GM12878 (cell line): ENCODE measurements around the gene CFAP45. TPM values are rescaled to one million over a fixed set of nuclear protein-coding genes. Genes with fewer than 3 reads are reported as not detected.

Source experiments
- ATAC-seq: fragments of 200-7000 bp; cut with Tn5 transposase; 3 replicates; pipeline ENCODE4 v1.9.1; 2020; ENCODE audit warnings: mild to moderate bottlenecking, moderate library complexity
- BruUV-seq: library from RNA; stranded (reverse); fragments of 400-500 nt; replicated peaks from 2 replicates; lab custom pipeline; 2021; lab: Mats Ljungman, UMichigan
- CTCF ChIA-PET: fragments of 300-600 bp; sonication (Branson Sonifier 250); formaldehyde crosslinking; extraction: SDS; loops from one replicate; lab custom pipeline; 2021; ENCODE audit warnings: inconsistent platforms; lab: Yijun Ruan, JAX
- POLR2A ChIA-PET: fragments of 350-600 bp; formaldehyde crosslinking; extraction: SDS; loops from one replicate; lab custom pipeline; 2021; ENCODE audit warnings: inconsistent platforms; lab: Charles Lee
- RAD21 ChIA-PET: fragments of 300-600 bp; sonication (Branson Sonifier 250); formaldehyde crosslinking; loops from one replicate; lab custom pipeline; 2023; ENCODE audit warnings: antibody characterized with exemption; ENCODE audit not compliant: unreplicated experiment; lab: Charles Lee
- SMC1A ChIA-PET: fragments of 300-600 bp; sonication (Branson Sonifier 250); formaldehyde crosslinking; loops from one replicate; lab custom pipeline; 2023; ENCODE audit not compliant: unreplicated experiment, uncharacterized antibody; lab: Charles Lee
- DNase-seq: peaks from one replicate; pipeline ENCODE4 v3.0.0-alpha.2; 2011; ENCODE audit warnings: low read depth, low spot score
- FAIRE-seq: peaks from 3 replicates; lab custom pipeline; 2011; peaks lifted over from hg19 to GRCh38; lab: Jason Lieb, UNC
- H2AFZ ChIP-seq: 2 replicates; pipeline ENCODE4 v1.6.0; 2011; ENCODE audit warnings: low read depth, low read length, control low read depth; ENCODE audit not compliant: control insufficient read depth
- H3K27ac ChIP-seq: 2 replicates; pipeline ENCODE4 v1.5.1; 2011; ENCODE audit warnings: control low read depth; ENCODE audit not compliant: control insufficient read depth, insufficient read depth
- H3K27me3 ChIP-seq, 2 experiments: replicated peaks in 1 of 2; 2 replicates each; pipeline versions ENCODE4 v1.6.0 to v1.6.1; 2011; ENCODE audit warnings: low read length in 1 of 2; ENCODE audit not compliant: control insufficient read depth in 2 of 2, insufficient read depth in 2 of 2
- H3K36me3 ChIP-seq, 2 experiments: 2 replicates each; pipeline ENCODE4 v1.5.1; 2011; ENCODE audit warnings: low read length in 1 of 2; ENCODE audit not compliant: control insufficient read depth in 2 of 2, insufficient read depth in 2 of 2
- H3K4me1 ChIP-seq: 2 replicates; pipeline ENCODE4 v1.6.1; 2011; ENCODE audit warnings: mild to moderate bottlenecking, low read length, moderate library complexity, mixed read lengths; ENCODE audit not compliant: control insufficient read depth, insufficient read depth
- H3K4me2 ChIP-seq: 2 replicates; pipeline ENCODE4 v1.6.0; 2011; ENCODE audit warnings: control low read depth; ENCODE audit not compliant: control insufficient read depth, insufficient read depth
- H3K4me3 ChIP-seq: fragments of 200-600 bp; sonication (generic); 2 replicates; pipeline ENCODE4 v1.5.1; 2016
- H3K79me2 ChIP-seq: 2 replicates; pipeline ENCODE4 v1.6.0; 2011; ENCODE audit warnings: low read length; ENCODE audit not compliant: control insufficient read depth, insufficient read depth
- H3K9ac ChIP-seq: 2 replicates; pipeline ENCODE4 v1.8.0; 2011; ENCODE audit warnings: low read length, control low read depth, mixed read lengths; ENCODE audit not compliant: control insufficient read depth, insufficient read depth
- H3K9me3 ChIP-seq: replicated peaks from 3 replicates; pipeline ENCODE4 v1.5.1; 2011; ENCODE audit warnings: mild to moderate bottlenecking, low read length; ENCODE audit not compliant: control insufficient read depth, insufficient read depth
- H4K20me1 ChIP-seq: 2 replicates; pipeline ENCODE4 v1.6.0; 2011; ENCODE audit not compliant: control insufficient read depth, insufficient read depth
- ATF7 ChIP-seq: fragments of 450-650 bp; IDR thresholded peaks from 2 replicates; pipeline ENCODE4 v1.6.1; 2016; ENCODE audit warnings: low read depth, mild to moderate bottlenecking
- FOS ChIP-seq: IDR thresholded peaks from 3 replicates; pipeline ENCODE4 v1.6.1; 2011; ENCODE audit warnings: borderline replicate concordance; ENCODE audit not compliant: insufficient read length; ENCODE audit errors: extremely low read depth
- HCFC1 ChIP-seq: fragments of 150-350 bp; IDR thresholded peaks from 2 replicates; pipeline ENCODE4 v1.6.1; 2014; ENCODE audit warnings: low read length
- HDAC6 ChIP-seq: fragments of 200-600 bp; sonication (generic); IDR thresholded peaks from one replicate; pipeline ENCODE4 v1.8.0; 2017; ENCODE audit warnings: antibody characterized with exemption; ENCODE audit not compliant: unreplicated experiment
- LARP7 ChIP-seq: fragments of 450-650 bp; IDR thresholded peaks from 2 replicates; pipeline ENCODE4 v1.6.1; 2017; ENCODE audit warnings: mild to moderate bottlenecking
- MEF2B ChIP-seq: fragments of 450-650 bp; IDR thresholded peaks from 2 replicates; pipeline ENCODE4 v1.6.1; 2018; ENCODE audit warnings: mild to moderate bottlenecking, moderate library complexity; ENCODE audit not compliant: partially characterized antibody, poor library complexity, severe bottlenecking
- NFXL1 ChIP-seq: fragments of 450-650 bp; IDR thresholded peaks from 2 replicates; pipeline ENCODE4 v1.6.1; 2017; ENCODE audit warnings: antibody characterized with exemption, mild to moderate bottlenecking, borderline replicate concordance
- NKRF ChIP-seq: fragments of 450-650 bp; conservative IDR thresholded peaks from 2 replicates; pipeline ENCODE4 v1.6.1; 2017; ENCODE audit warnings: mild to moderate bottlenecking, moderate library complexity
- NRF1 ChIP-seq: conservative IDR thresholded peaks from 2 replicates; pipeline ENCODE4 v1.6.1; 2011; ENCODE audit warnings: mild to moderate bottlenecking, low read depth, low read length, improper control_type of control experiment
- PAX5 ChIP-seq: IDR thresholded peaks from 2 replicates; pipeline ENCODE4 v1.6.1; 2011; ENCODE audit warnings: low read depth, low read length, borderline replicate concordance
- RBBP5 ChIP-seq: fragments of 200-600 bp; sonication (generic); conservative IDR thresholded peaks from 2 replicates; pipeline ENCODE4 v1.6.1; 2016
- RCOR1 ChIP-seq: conservative IDR thresholded peaks from 2 replicates; pipeline ENCODE4 v1.6.1; 2012; ENCODE audit warnings: low read depth, low read length, improper control_type of control experiment
- RFX5 ChIP-seq: IDR thresholded peaks from 2 replicates; pipeline ENCODE4 v1.6.1; 2011; ENCODE audit warnings: low read depth, low read length, improper control_type of control experiment
- RUNX3 ChIP-seq: IDR thresholded peaks from 2 replicates; pipeline ENCODE4 v1.6.1; 2012; ENCODE audit warnings: low read length, inconsistent platforms
- SMAD1 ChIP-seq: fragments of 450-650 bp; IDR thresholded peaks from 2 replicates; pipeline ENCODE4 v1.6.1; 2018; ENCODE audit warnings: mild to moderate bottlenecking, low read depth; ENCODE audit not compliant: partially characterized antibody
- SMC3 ChIP-seq: IDR thresholded peaks from 2 replicates; pipeline ENCODE4 v1.6.1; 2011; ENCODE audit warnings: low read length, improper control_type of control experiment, borderline replicate concordance
- SRF ChIP-seq, 2 experiments: IDR thresholded peaks; 2 replicates each; pipeline ENCODE4 v1.6.1; 2011; ENCODE audit warnings: low read depth in 2 of 2, low read length in 2 of 2, mild to moderate bottlenecking in 1 of 2, moderate library complexity in 1 of 2
- SUZ12 ChIP-seq: fragments of 200-600 bp; sonication (generic); IDR thresholded peaks from one replicate; pipeline ENCODE4 v1.6.1; 2018; ENCODE audit warnings: antibody characterized with exemption, mild to moderate bottlenecking; ENCODE audit not compliant: unreplicated experiment
- TARDBP ChIP-seq: IDR thresholded peaks from 2 replicates; pipeline ENCODE4 v1.6.1; 2016; ENCODE audit warnings: borderline replicate concordance
- USF1 ChIP-seq: IDR thresholded peaks from 2 replicates; pipeline ENCODE4 v1.6.1; 2011; ENCODE audit warnings: borderline replicate concordance, low read depth, mild to moderate bottlenecking, moderate library complexity, mixed read lengths, low read length; ENCODE audit not compliant: insufficient read depth; ENCODE audit errors: extremely low read length
- WGBS: methylation state at CpG from one replicate; pipeline ENCODE4 v1.1.6; 2016; ENCODE audit warnings: low lambda C conversion rate; ENCODE audit not compliant: insufficient replicate concordance, insufficient coverage; ENCODE audit errors: missing lambda C conversion rate; 5-methylcytosine and 5-hydroxymethylcytosine counted together
- in situ Hi-C: fragments of 300-500 bp; cut with MboI; formaldehyde crosslinking; loops from 9 replicates; pipeline ENCODE4 v1.14.3; 2018; ENCODE audit warnings: mixed read lengths
- intact Hi-C: fragments of 100-400 bp; cut with micrococcal nuclease; formaldehyde crosslinking; loops from one replicate; pipeline ENCODE4 v1.14.2; 2022; ENCODE audit not compliant: unreplicated experiment
- polyA plus RNA-seq, 11 experiments: library from polyadenylated mRNA; depleted of rRNA in 4 of 11; unstranded in 6 of 11; stranded (reverse) in 5 of 11; fragments of >200 nt; fragmentation: Nextera tagmentation in 4 of 11; fragmentation: Illumina TruSeq in 1 of 11; extraction: Ambion mirVana in 4 of 11; extraction: Trizol in 1 of 11; gene quantifications; 1 replicate in 1 of 11; 2 replicates in 10 of 11; pipeline versions ENCODE4 v1.2.1 to v1.2.3, GENCODE V29; 2011 to 2016; ENCODE audit warnings: inconsistent platforms in 2 of 11, missing spikeins in 2 of 11, low read depth in 1 of 11
- total RNA-seq, 4 experiments: library from RNA; depleted of rRNA in 3 of 4; stranded (reverse); fragments of >200 nt in 3 of 4; fragmentation: Illumina TruSeq in 1 of 4; extraction: Trizol in 1 of 4; gene quantifications; 2 replicates each; pipeline versions ENCODE4 v1.2.1 to v1.2.3, GENCODE V29; 2013 to 2021
- TF ChIP-seq, protein P1 (sequence below): IDR thresholded peaks from 2 replicates; pipeline ENCODE4 v1.6.1; 2011; ENCODE audit warnings: mild to moderate bottlenecking, low read depth, low read length, moderate library complexity; ENCODE audit not compliant: insufficient replicate concordance

Gene CFAP45
- total and polyA plus RNA-seq, 10 of the 15 experiments (the other 5 are each of a cell fraction or from before 2014, with no cell fraction given) = 0.43 to 0.91 (median 0.67) TPM

DNA sequence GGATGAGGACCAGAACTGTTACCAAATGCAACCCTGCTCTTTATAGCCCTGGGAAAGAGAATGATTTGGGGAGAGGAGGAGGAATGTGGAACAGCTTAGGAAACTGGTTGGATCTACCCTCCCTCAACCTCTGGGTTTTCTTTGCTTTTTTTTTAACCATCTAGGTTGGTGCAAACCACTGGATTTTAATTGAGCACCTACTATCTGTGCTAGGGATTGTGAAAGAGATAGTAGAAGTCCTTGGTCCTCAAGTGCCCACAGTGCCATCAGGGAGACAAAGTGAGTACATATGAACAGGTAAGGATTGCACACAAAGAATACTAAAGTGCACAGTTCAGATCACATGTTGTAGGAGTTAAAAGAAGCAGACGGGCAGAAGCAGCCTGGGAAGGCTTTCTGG, 20.7 kb upstream of the CFAP45 start (continued):
- TF ChIP-seq, protein P1, sequence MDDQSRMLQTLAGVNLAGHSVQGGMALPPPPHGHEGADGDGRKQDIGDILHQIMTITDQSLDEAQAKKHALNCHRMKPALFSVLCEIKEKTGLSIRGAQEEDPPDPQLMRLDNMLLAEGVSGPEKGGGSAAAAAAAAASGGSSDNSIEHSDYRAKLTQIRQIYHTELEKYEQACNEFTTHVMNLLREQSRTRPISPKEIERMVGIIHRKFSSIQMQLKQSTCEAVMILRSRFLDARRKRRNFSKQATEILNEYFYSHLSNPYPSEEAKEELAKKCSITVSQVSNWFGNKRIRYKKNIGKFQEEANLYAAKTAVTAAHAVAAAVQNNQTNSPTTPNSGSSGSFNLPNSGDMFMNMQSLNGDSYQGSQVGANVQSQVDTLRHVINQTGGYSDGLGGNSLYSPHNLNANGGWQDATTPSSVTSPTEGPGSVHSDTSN = no peak
- TF ChIP-seq RCOR1 = no peak
- no peak for TF ChIP-seq NFXL1

- POLR2A ChIA-PET = no interaction called here
- BruUV-seq = no TSS peak
- H4K20me1 ChIP-seq = no peaks in the 10 kb centered on the region
- TF ChIP-seq ATF7 (no peak), FOS (no peak), TARDBP (no peak), SRF (IDR thresholded peaks at IDR 0.05; ENCODE audit: low read depth in 2 of 2, low read length in 2 of 2) (no peak), USF1 (no peak), LARP7 (no peak), PAX5 (no peak), NRF1 (no peak), RFX5 (no peak), HDAC6 (no peak), SMAD1 (no peak), SMC3 (no peak), NKRF (no peak), RUNX3 (no peak), RBBP5 (no peak), HCFC1 (no peak), MEF2B (no peak), SUZ12 (no peak)
These were observed 20.2 kb upstream of the CFAP45 start for GRCh38 chr1:159920202-159920601.

More at GRCh38 chr1:159920202-159920601, 20.2 kb upstream of the CFAP45 start:
- peaks cover 8 to 28% of the 10 kb centered on the region in 2 experiments; a peak in 3 of 4 replicates for H3K36me3 ChIP-seq
- peak overlapping the region; percentile 82; the same call in 1 of the 2 replicates for H3K27ac ChIP-seq
- H3K9ac ChIP-seq = no peak overlapping the region
- H3K27me3 ChIP-seq = no peaks in the 10 kb centered on the region
- no peak overlapping the region for H2AFZ ChIP-seq
- FAIRE-seq = no peak
- ATAC-seq = no peak
- WGBS = 98% methylated on average over 10 of the region's 10 CpGs
- H3K79me2 ChIP-seq = peaks cover 59% of the 10 kb centered on the region
- RAD21 ChIA-PET = interaction anchor here (7.5 kb wide), 1 partner anchor 29 kb away, joined by 94 read pairs; no protein-coding TSS in a partner anchor
- intact Hi-C loops = loop anchor here (10.0 kb wide), 1 partner anchor 845 kb away; the partner anchor contains the start of gene AIM2
- H3K4me2 ChIP-seq = peak overlapping the region; percentile 68
- H3K4me1 ChIP-seq = peaks cover 24% of the 10 kb centered on the region
- CTCF ChIA-PET = interaction anchor here (1.0 to 22.4 kb wide), 2 partner anchors 27 to 84 kb away, joined by 3 to 422 read pairs; no protein-coding TSS in a partner anchor
- DNase-seq = no peak
- in situ Hi-C loops = no loop called here
- no peaks in the 10 kb centered on the region for H3K9me3 ChIP-seq
- no peak overlapping the region for H3K4me3 ChIP-seq
- SMC1A ChIA-PET = interaction anchor here (1.4 to 6.5 kb wide), 2 partner anchors 28 to 42 kb away, joined by 3 to 83 read pairs; no protein-coding TSS in a partner anchor
